ENCODE results near the gene UTP20.

The UTP20 gene

DNA sequence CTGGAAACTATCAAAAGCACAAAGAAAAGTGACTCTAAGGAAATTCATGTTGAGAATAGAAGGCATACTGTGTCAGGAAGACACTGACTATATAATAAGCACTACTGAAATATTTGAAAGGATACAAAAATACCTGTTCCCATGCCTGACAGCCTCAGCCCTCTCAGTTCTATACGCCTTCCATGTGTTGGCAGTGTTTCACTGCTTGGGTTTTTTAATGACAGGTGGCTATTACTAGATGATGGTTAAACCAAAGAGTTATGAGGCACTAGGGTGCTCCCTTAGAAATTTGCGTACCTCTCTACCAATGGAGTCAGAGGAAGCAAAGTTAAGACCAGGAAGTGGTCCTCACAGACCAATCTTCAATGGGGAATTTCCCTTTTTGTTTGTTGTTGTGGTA, 44.2 kb upstream of the UTP20 start:
- H4K20me1 ChIP-seq (ENCODE audit: control insufficient read depth, insufficient read depth, low read depth, low read length): no peaks in the 10 kb centered on the region
- peaks cover 25% of the 10 kb centered on the region for H3K4me1 ChIP-seq (ENCODE audit: control insufficient read depth, low read length)
- H3K36me3 ChIP-seq (ENCODE audit: control insufficient read depth, low read length): no peaks in the 10 kb centered on the region
- H3K9me2 ChIP-seq (replicated peaks; ENCODE audit: control insufficient read depth, low read length): no peaks in the 10 kb centered on the region
- H3K79me2 ChIP-seq (ENCODE audit: control insufficient read depth, low read length): no peaks in the 10 kb centered on the region
- no peak overlapping the region for H3K27ac ChIP-seq (ENCODE audit: low read depth, low read length)
- no peaks in the 10 kb centered on the region for H3K27me3 ChIP-seq (ENCODE audit: control insufficient read depth, low read length)
- no peak overlapping the region for H3K4me2 ChIP-seq (ENCODE audit: low read length)
- no peak overlapping the region for H3K4me3 ChIP-seq (ENCODE audit: low read length)
- TF ChIP-seq, protein P1, sequence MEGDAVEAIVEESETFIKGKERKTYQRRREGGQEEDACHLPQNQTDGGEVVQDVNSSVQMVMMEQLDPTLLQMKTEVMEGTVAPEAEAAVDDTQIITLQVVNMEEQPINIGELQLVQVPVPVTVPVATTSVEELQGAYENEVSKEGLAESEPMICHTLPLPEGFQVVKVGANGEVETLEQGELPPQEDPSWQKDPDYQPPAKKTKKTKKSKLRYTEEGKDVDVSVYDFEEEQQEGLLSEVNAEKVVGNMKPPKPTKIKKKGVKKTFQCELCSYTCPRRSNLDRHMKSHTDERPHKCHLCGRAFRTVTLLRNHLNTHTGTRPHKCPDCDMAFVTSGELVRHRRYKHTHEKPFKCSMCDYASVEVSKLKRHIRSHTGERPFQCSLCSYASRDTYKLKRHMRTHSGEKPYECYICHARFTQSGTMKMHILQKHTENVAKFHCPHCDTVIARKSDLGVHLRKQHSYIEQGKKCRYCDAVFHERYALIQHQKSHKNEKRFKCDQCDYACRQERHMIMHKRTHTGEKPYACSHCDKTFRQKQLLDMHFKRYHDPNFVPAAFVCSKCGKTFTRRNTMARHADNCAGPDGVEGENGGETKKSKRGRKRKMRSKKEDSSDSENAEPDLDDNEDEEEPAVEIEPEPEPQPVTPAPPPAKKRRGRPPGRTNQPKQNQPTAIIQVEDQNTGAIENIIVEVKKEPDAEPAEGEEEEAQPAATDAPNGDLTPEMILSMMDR (IDR thresholded peaks at IDR 0.05; ENCODE audit: low read depth, low read length, poor library complexity, severe bottlenecking): no peak
- TF ChIP-seq EZH2phosphoT487 (IDR thresholded peaks at IDR 0.05; ENCODE audit: borderline replicate concordance, low read length): no peak
- H3F3A ChIP-seq (ENCODE audit: control insufficient read depth, insufficient read depth): no peaks in the 10 kb centered on the region
- H3K9me3 ChIP-seq (ENCODE audit: control insufficient read depth, insufficient read depth, low read length): peaks cover 8% of the 10 kb centered on the region; the same call in 1 of the 2 replicates

DNA sequence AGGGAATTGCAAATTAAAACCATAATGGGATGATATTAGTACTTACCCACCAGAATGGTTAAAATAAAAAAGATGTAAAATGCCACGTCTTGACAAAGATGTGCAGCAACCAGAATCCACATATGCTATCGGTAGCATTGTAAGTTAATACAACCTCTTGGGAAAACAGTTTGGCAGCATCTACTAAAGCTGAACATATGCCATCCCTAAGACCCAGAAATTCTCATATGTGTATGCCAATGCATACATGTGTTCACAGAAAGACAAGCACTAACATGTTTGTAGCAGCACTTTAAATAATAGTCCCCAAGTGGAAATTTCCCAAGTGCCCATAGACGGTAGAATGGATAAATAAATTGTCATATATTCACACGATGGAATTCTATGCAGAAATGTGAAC, 41.6 kb upstream of the UTP20 start:
- H4K20me1 ChIP-seq (ENCODE audit: control insufficient read depth, insufficient read depth, low read depth, low read length): no peaks in the 10 kb centered on the region
- no peaks in the 10 kb centered on the region for H3K36me3 ChIP-seq (ENCODE audit: control insufficient read depth, low read length)
- H3K79me2 ChIP-seq (ENCODE audit: control insufficient read depth, low read length): no peaks in the 10 kb centered on the region
- TF ChIP-seq, protein P1 (IDR thresholded peaks at IDR 0.05; ENCODE audit: low read depth, low read length, poor library complexity, severe bottlenecking): no peak
- TF ChIP-seq EZH2phosphoT487 (IDR thresholded peaks at IDR 0.05; ENCODE audit: borderline replicate concordance, low read length): no peak
- no peak overlapping the region for H3K27ac ChIP-seq (ENCODE audit: low read depth, low read length)
- peaks cover 16% of the 10 kb centered on the region for H3K4me1 ChIP-seq (ENCODE audit: control insufficient read depth, low read length)
- H3K9me3 ChIP-seq (ENCODE audit: control insufficient read depth, insufficient read depth, low read length): peaks cover 8% of the 10 kb centered on the region; the same call in 1 of the 2 replicates
- H3K4me2 ChIP-seq (ENCODE audit: low read length): no peak overlapping the region
- H3K4me3 ChIP-seq (ENCODE audit: low read length): no peak overlapping the region
- H3K27me3 ChIP-seq (ENCODE audit: control insufficient read depth, low read length): no peaks in the 10 kb centered on the region
- no peaks in the 10 kb centered on the region for H3K9me2 ChIP-seq (replicated peaks; ENCODE audit: control insufficient read depth, low read length)
- no peaks in the 10 kb centered on the region for H3F3A ChIP-seq (ENCODE audit: control insufficient read depth, insufficient read depth)

DNA sequence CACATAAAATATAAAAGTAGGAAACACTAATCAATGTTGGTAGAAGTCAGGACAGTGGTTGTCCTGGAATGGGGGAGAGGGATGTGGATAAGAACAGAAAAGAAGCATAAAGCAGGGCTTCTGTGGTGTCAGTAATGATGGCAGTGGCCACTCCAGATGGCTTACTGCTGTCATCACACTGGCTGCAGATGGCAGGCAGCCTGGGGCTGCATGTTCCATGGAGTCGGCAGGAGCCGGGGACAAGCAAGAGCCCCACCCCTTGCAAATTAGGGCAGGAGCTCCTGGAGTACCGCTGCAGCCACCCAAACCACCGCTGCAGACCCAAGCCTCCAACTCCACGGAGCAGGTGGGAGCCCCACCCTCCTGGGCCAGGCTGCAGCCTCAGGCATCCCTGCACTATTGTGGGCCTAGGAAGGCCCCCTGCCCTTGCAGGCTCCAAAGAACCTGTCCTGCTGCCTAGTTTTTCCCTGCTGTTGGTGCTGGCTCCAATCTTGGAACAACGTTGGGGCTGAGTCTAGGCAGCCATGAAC, 41.0 kb upstream of the UTP20 start:
- Histone ChIP-seq H3K79me2 (ENCODE audit: control insufficient read depth, low read length) (no peaks in the 10 kb centered on the region), H3K4me1 (ENCODE audit: control insufficient read depth, low read length) (peaks cover 20% of the 10 kb centered on the region), H3K27ac (ENCODE audit: low read depth, low read length) (no peak overlapping the region), H3K4me3 (ENCODE audit: low read length) (no peak overlapping the region), H3K36me3 (ENCODE audit: control insufficient read depth, low read length) (no peaks in the 10 kb centered on the region), H3K27me3 (ENCODE audit: control insufficient read depth, low read length) (no peaks in the 10 kb centered on the region), H3F3A (ENCODE audit: control insufficient read depth, insufficient read depth) (no peaks in the 10 kb centered on the region), H4K20me1 (ENCODE audit: control insufficient read depth, insufficient read depth, low read depth, low read length) (no peaks in the 10 kb centered on the region), H3K9me2 (replicated peaks; ENCODE audit: control insufficient read depth, low read length) (no peaks in the 10 kb centered on the region), H3K4me2 (ENCODE audit: low read length) (no peak overlapping the region), H3K9me3 (ENCODE audit: control insufficient read depth, insufficient read depth, low read length) (peaks cover 8% of the 10 kb centered on the region; the same call in 1 of the 2 replicates)
- TF ChIP-seq EZH2phosphoT487 (IDR thresholded peaks at IDR 0.05; ENCODE audit: borderline replicate concordance, low read length): no peak
- TF ChIP-seq, protein P1 (IDR thresholded peaks at IDR 0.05; ENCODE audit: low read depth, low read length, poor library complexity, severe bottlenecking): no peak

Data from DOHH2 (cell line).